D721Med (cell line): ENCODE results near the gene ACOT13.
"Not testable (repeated sequence)": the region's sequence is repeated elsewhere in the genome, so short reads cannot be mapped to it uniquely, and the experiment has no call there.

Experiments
- DNase-seq: peaks from one replicate; pipeline ENCODE4 v3.0.0; 2011; ENCODE audit warnings: low spot score; ENCODE audit not compliant: insufficient read length
- FAIRE-seq: peaks from 2 replicates; lab custom pipeline; 2011; peaks lifted over from hg19 to GRCh38; lab: Jason Lieb, UNC
- CTCF ChIP-seq: IDR thresholded peaks from 2 replicates; pipeline ENCODE4 v1.5.1; 2012; ENCODE audit warnings: mild to moderate bottlenecking, control low read depth; ENCODE audit not compliant: insufficient read depth; ENCODE audit errors: missing control alignments

Gene ACOT13

GRCh38 chr6:24752503-24752902 is 85.6 kb downstream of the ACOT13 start:
- no peak for TF ChIP-seq CTCF
- DNase-seq (no peak), FAIRE-seq (no peak)

DNA sequence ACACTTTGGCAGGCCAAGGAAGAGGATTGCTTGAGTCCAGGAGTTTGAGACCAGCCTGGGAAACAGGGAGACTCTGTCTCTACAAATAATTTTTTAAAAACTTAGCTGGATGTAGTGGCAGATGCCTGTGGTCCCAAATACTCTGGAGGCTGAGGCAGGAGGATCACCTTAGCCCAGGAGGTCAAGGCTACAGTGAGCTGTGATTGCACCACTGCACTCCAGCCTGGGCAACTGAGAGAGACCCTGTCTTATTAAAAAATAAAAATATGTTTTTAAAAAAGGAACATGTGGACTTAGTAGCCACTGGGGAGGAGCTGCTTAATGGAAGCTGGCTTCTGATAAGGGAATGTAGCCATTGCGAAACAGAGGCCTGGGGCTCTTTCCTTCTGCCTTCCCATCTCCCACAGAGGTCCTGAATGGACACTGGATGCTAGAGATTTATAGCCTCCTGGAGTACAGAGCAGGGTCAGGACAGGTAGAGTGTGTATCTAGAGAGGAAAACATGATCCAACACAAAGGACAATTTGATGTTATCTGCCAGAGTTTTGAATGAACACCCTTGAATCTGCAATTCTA is 86.1 kb downstream of the ACOT13 start:
- TF ChIP-seq CTCF: no peak
- DNase-seq (no peak), FAIRE-seq (no peak)

GRCh38 chr6:24753545-24753944 is 86.7 kb downstream of the ACOT13 start:
- DNase-seq (no peak), FAIRE-seq (no peak)
- TF ChIP-seq CTCF: no peak

DNA sequence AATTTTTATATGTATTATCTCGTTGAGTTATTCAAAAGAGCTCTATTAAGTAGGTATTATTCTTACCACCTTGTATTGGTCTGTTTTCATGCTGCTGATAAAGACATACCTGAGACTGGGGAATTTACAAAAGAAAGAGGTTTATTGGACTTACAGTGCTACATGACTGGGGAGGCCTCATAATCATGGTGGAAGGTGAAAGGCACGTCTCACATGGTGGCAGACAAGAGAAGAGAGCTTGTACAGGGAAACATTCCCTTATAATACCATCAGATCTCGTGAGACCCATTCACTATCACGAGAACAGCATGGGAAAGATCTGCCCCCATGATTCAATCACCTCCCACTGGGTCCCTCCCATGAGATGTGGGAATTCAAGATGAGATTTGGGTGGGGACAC is 87.5 kb downstream of the ACOT13 start:
- not testable (repeated sequence) for DNase-seq

More for the DNA sequence above, 87.5 kb downstream of the ACOT13 start:
- FAIRE-seq: not testable (repeated sequence)
